B cell (primary cell): ENCODE results near the gene PITRM1. TPM values are rescaled to one million over a fixed set of nuclear protein-coding genes. Genes with fewer than 3 reads are reported as not detected.

Experiments
- ATAC-seq: fragments of 200-7000 bp; cut with Tn5 transposase; one replicate; pipeline ENCODE4 v1.10.0; 2021; ENCODE audit warnings: low read depth, mild to moderate bottlenecking, moderate number of reproducible peaks, moderate library complexity
- CTCF ChIA-PET: fragments of 350-600 bp; sonication (Branson Sonifier 250); formaldehyde crosslinking; loops from one replicate; lab custom pipeline; 2021; ENCODE audit warnings: antibody characterized with exemption, inconsistent platforms; lab: Charles Lee
- POLR2A ChIA-PET: fragments of 350-600 bp; sonication (Branson Sonifier 250); formaldehyde crosslinking; loops from one replicate; lab custom pipeline; 2021; ENCODE audit warnings: antibody characterized with exemption; lab: Charles Lee
- DNase-seq: peaks from one replicate; pipeline ENCODE4 v3.0.0; 2013
- H2AFZ ChIP-seq: 2 replicates; pipeline ENCODE4 v1.6.1; 2012; ENCODE audit warnings: mild to moderate bottlenecking, low read depth, low read length; ENCODE audit not compliant: insufficient read depth, poor library complexity, severe bottlenecking
- H3K27ac ChIP-seq, 2 donors: 1 replicate in 1 of 2; 2 replicates in 1 of 2; pipeline ENCODE4 v1.5.1; 2012 to 2013; ENCODE audit warnings: low read length in 2 of 2, mild to moderate bottlenecking in 2 of 2, moderate library complexity in 1 of 2
- H3K27me3 ChIP-seq, 4 experiments: fragments of 200-600 bp in 1 of 4; sonication (generic) in 1 of 4; replicated peaks in 1 of 4; 1 replicate in 2 of 4; 2 replicates in 2 of 4; pipeline versions ENCODE4 v1.6.1 to v1.7.0; 2013 to 2016; ENCODE audit warnings: low read length in 3 of 4, mild to moderate bottlenecking in 2 of 4, mixed read lengths in 1 of 4, moderate library complexity in 1 of 4; ENCODE audit not compliant: insufficient read depth in 4 of 4, control insufficient read depth in 3 of 4; ENCODE audit errors: control extremely low read depth in 1 of 4
- H3K36me3 ChIP-seq, 2 experiments: replicated peaks in 1 of 2; 1 replicate in 1 of 2; 2 replicates in 1 of 2; pipeline versions ENCODE4 v1.6.1 to v1.7.1; 2013; ENCODE audit warnings: low read length in 1 of 2; ENCODE audit not compliant: insufficient read depth in 2 of 2, control insufficient read depth in 1 of 2; ENCODE audit errors: control extremely low read depth in 1 of 2, extremely low read depth in 1 of 2
- H3K4me1 ChIP-seq, 2 donors: fragments of 200-600 bp in 1 of 2; sonication (generic) in 1 of 2; 1 replicate in 1 of 2; 2 replicates in 1 of 2; pipeline versions ENCODE4 v1.5.1 to v1.6.1; 2013 to 2017; ENCODE audit warnings: low read length in 2 of 2; ENCODE audit not compliant: control insufficient read depth in 2 of 2, insufficient read depth in 2 of 2
- H3K4me2 ChIP-seq: replicated peaks from 2 replicates; pipeline ENCODE3; 2012; ENCODE audit warnings: mild to moderate bottlenecking, low read depth, low read length; ENCODE audit not compliant: poor library complexity, severe bottlenecking
- H3K4me3 ChIP-seq, 5 experiments: fragments of 200-600 bp in 1 of 5; sonication (generic) in 1 of 5; 1 replicate in 3 of 5; 2 replicates in 2 of 5; pipeline versions ENCODE4 v1.5.1 to v1.7.0; 2011 to 2016; ENCODE audit warnings: low read length in 4 of 5, mild to moderate bottlenecking in 4 of 5, low read depth in 2 of 5, control low read depth in 1 of 5, moderate library complexity in 1 of 5; ENCODE audit not compliant: insufficient read depth in 1 of 5; ENCODE audit errors: control extremely low read depth in 1 of 5, extremely low read depth in 1 of 5
- H3K79me2 ChIP-seq: fragments of 200-600 bp; sonication (generic); one replicate; pipeline ENCODE4 v1.6.0; 2016; ENCODE audit warnings: low read length; ENCODE audit not compliant: control insufficient read depth, insufficient read depth
- H3K9ac ChIP-seq: fragments of 200-600 bp; sonication (generic); 2 replicates; pipeline ENCODE4 v1.6.1; 2017; ENCODE audit warnings: mild to moderate bottlenecking, low read length, moderate library complexity
- H3K9me3 ChIP-seq, 3 donors: one replicate each; pipeline versions ENCODE4 v1.6.1 to v1.7.1; 2013; ENCODE audit warnings: low read length in 2 of 3; ENCODE audit not compliant: control insufficient read depth in 2 of 3, insufficient read depth in 1 of 3; ENCODE audit errors: control extremely low read depth in 1 of 3
- H4K20me1 ChIP-seq: 2 replicates; pipeline ENCODE4 v1.6.0; 2012; ENCODE audit warnings: mild to moderate bottlenecking, low read length; ENCODE audit not compliant: insufficient read depth, control insufficient read depth, poor library complexity, severe bottlenecking
- H3K27ac Mint-ChIP-seq: one replicate; pipeline ENCODE4 v1.8.0; 2021; ENCODE audit warnings: mixed read lengths
- H3K27me3 Mint-ChIP-seq: one replicate; pipeline ENCODE4 v1.8.0; 2021; ENCODE audit warnings: mixed read lengths
- H3K4me1 Mint-ChIP-seq: one replicate; pipeline ENCODE4 v1.8.0; 2021; ENCODE audit warnings: mixed read lengths
- H3K4me3 Mint-ChIP-seq: one replicate; pipeline ENCODE4 v1.8.0; 2021; ENCODE audit warnings: mixed read lengths
- H3K9me3 Mint-ChIP-seq: one replicate; pipeline ENCODE4 v1.8.0; 2022; ENCODE audit warnings: mixed read lengths; ENCODE audit not compliant: insufficient read depth
- EZH2 ChIP-seq: IDR thresholded peaks from 2 replicates; pipeline ENCODE4 v1.6.1; 2012; ENCODE audit warnings: borderline replicate concordance, low read depth, mild to moderate bottlenecking, moderate library complexity, low read length; ENCODE audit not compliant: insufficient read depth, poor library complexity, severe bottlenecking
- WGBS: methylation state at CpG from one replicate; pipeline ENCODE4 v1.1.5; 2013; ENCODE audit warnings: missing lambda C conversion rate; ENCODE audit not compliant: insufficient coverage; 5-methylcytosine and 5-hydroxymethylcytosine counted together
- intact Hi-C: fragments of 100-400 bp; cut with micrococcal nuclease; formaldehyde crosslinking; loops from one replicate; pipeline ENCODE4 v1.10.0; 2022
- polyA plus RNA-seq: library from polyadenylated mRNA; depleted of rRNA; stranded (reverse); fragments of >200 nt; gene quantifications from 2 replicates; pipeline ENCODE4 v1.2.3, GENCODE V29; 2012
- total RNA-seq, 2 donors: library from RNA; stranded (reverse); fragments of 120-200 nt in 1 of 2; gene quantifications; 1 replicate in 1 of 2; 2 replicates in 1 of 2; pipeline versions ENCODE4 v1.2.3 to v1.2.4, GENCODE V29; 2013 to 2022
- TF ChIP-seq, protein P1 (sequence below): fragments of 200-600 bp; IDR thresholded peaks from one replicate; pipeline ENCODE4 v1.8.0; 2022; ENCODE audit warnings: antibody characterized with exemption, mild to moderate bottlenecking

Gene PITRM1
- total and polyA plus RNA-seq, 2 donors (not counting 1 experiment from before 2014, with no cell fraction given) = 50.7 to 71.1 TPM

DNA sequence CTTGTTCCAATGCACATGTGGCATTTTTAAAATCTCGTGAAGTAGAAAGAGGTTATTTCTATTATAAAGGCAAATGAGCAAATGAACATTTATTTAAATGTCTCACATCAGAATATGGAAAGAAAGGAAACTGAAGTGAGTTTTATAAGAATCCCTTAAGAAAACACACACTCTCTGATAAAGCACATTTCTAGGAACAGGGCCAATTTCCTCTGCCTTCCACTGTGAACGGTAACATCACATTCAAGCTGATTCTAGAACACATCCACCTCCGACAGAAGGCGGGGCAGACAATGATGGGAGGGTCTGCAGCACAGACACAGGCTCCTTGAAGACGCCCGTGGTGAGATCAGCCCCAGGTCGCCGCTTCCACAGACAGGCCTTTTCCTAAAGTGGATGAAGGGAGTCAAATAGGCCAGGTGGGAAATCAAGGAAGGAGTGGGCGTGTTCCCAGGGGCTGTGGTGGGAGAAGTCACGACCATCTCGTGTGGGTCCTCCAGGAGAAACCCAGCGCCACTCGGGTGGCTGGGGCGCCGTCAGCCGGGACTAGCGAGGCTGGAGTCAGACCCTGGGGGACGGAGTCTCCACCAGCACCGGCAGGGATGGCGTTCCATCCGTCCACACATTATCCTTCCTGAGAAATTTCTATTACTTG is 31.1 kb downstream of the PITRM1 start:
- no peaks in the 10 kb centered on the region for H3K9me3 Mint-ChIP-seq
- H3K36me3 ChIP-seq = peaks cover 9 to 88% of the 10 kb centered on the region in 2 experiments

DNA sequence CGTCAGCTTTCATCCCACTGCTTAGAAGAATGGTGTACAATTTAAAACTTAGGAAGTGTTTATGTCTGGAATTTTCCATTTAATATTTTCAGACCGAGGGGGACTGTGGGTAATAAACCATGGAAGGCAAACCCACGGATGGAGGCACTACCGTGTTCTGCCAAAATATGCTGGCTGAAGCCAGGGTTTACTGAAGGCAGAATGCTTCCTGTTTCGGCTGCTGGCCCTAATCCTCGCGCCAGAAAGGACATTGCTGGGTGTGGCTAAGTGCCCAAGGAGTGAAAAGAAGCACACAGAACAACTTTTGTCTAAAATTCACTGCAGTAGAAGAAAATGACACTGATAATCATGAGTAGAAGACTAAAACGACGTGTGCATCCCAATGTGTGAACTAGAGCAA is 32.3 kb downstream of the PITRM1 start:
- Histone ChIP-seq H3K4me1 (no peaks in the 10 kb centered on the region), H3K36me3 (peaks cover 9 to 87% of the 10 kb centered on the region in 2 experiments), H3K27me3 (no peaks in the 10 kb centered on the region), H3K79me2 (no peaks in the 10 kb centered on the region), H4K20me1 (no peaks in the 10 kb centered on the region), H2AFZ (no peak overlapping the region), H3K4me3 (no peak overlapping the region), H3K4me2 (no peak overlapping the region), H3K27ac (no peak overlapping the region), H3K9ac (no peak overlapping the region), H3K9me3 (no peaks in the 10 kb centered on the region)
- ATAC-seq (no peak), DNase-seq (no peak)
- CTCF ChIA-PET = no interaction called here
- H3K9me3 Mint-ChIP-seq = no peaks in the 10 kb centered on the region
- H3K27ac Mint-ChIP-seq = no peak overlapping the region
- 97% methylated on average over 4 of the region's 9 CpGs for WGBS
- H3K27me3 Mint-ChIP-seq = no peaks in the 10 kb centered on the region
- POLR2A ChIA-PET = no interaction called here
- H3K4me1 Mint-ChIP-seq = no peaks in the 10 kb centered on the region
- TF ChIP-seq, protein P1, sequence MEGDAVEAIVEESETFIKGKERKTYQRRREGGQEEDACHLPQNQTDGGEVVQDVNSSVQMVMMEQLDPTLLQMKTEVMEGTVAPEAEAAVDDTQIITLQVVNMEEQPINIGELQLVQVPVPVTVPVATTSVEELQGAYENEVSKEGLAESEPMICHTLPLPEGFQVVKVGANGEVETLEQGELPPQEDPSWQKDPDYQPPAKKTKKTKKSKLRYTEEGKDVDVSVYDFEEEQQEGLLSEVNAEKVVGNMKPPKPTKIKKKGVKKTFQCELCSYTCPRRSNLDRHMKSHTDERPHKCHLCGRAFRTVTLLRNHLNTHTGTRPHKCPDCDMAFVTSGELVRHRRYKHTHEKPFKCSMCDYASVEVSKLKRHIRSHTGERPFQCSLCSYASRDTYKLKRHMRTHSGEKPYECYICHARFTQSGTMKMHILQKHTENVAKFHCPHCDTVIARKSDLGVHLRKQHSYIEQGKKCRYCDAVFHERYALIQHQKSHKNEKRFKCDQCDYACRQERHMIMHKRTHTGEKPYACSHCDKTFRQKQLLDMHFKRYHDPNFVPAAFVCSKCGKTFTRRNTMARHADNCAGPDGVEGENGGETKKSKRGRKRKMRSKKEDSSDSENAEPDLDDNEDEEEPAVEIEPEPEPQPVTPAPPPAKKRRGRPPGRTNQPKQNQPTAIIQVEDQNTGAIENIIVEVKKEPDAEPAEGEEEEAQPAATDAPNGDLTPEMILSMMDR = no peak
- no peak for TF ChIP-seq EZH2
- no peak overlapping the region for H3K4me3 Mint-ChIP-seq
- intact Hi-C loops = no loop called here

More for the DNA sequence above, 31.1 kb downstream of the PITRM1 start:
- ATAC-seq = no peak
- Histone ChIP-seq H3K27me3 (no peaks in the 10 kb centered on the region), H3K4me3 (no peak overlapping the region), H3K79me2 (no peaks in the 10 kb centered on the region), H3K27ac (no peak overlapping the region), H4K20me1 (no peaks in the 10 kb centered on the region), H3K9me3 (no peaks in the 10 kb centered on the region), H3K4me2 (no peak overlapping the region), H3K9ac (no peak overlapping the region), H2AFZ (no peak overlapping the region), H3K4me1 (no peaks in the 10 kb centered on the region)
- H3K4me1 Mint-ChIP-seq = no peaks in the 10 kb centered on the region
- TF ChIP-seq EZH2 = no peak
- TF ChIP-seq, protein P1 = no peak
- no peaks in the 10 kb centered on the region for H3K27me3 Mint-ChIP-seq
- 96% methylated on average over 10 of the region's 21 CpGs for WGBS
- ChIA-PET POLR2A (no interaction called here), CTCF (no interaction called here)
- no peak overlapping the region for H3K4me3 Mint-ChIP-seq
- no peak overlapping the region for H3K27ac Mint-ChIP-seq
- DNase-seq = no peak
- intact Hi-C loops = no loop called here
